Effector memory CD8-positive, alpha-beta T cell (primary cell): ENCODE results near the gene MZB1.
"Not testable (repeated sequence)": the region's sequence is repeated elsewhere in the genome, so short reads cannot be mapped to it uniquely, and the experiment has no call there.

Source experiments
- ATAC-seq: fragments of 150-1000 bp; cut with Tn5 transposase; replicated peaks from 2 replicates; pipeline ENCODE4 v1.10.0; 2021; ENCODE audit warnings: mild to moderate bottlenecking, moderate library complexity
- DNase-seq, 3 experiments: peaks; one replicate each; pipeline ENCODE4 v3.0.0; 2021
- H3K27ac Mint-ChIP-seq, 2 donors: one replicate each; pipeline ENCODE4 v1.8.0; 2022; ENCODE audit warnings: mild to moderate bottlenecking in 2 of 2, mixed read lengths in 2 of 2, moderate library complexity in 2 of 2
- H3K27me3 Mint-ChIP-seq, 2 donors: one replicate each; pipeline ENCODE4 v1.8.0; 2022; ENCODE audit warnings: mixed read lengths in 2 of 2
- H3K36me3 Mint-ChIP-seq: one replicate; pipeline ENCODE4 v1.8.0; 2022; ENCODE audit warnings: mild to moderate bottlenecking, moderate library complexity, mixed read lengths; ENCODE audit not compliant: insufficient read depth
- H3K4me1 Mint-ChIP-seq, 2 donors: one replicate each; pipeline ENCODE4 v1.8.0; 2022; ENCODE audit warnings: low read depth in 2 of 2, mixed read lengths in 2 of 2
- H3K4me3 Mint-ChIP-seq, 2 donors: one replicate each; pipeline ENCODE4 v1.8.0; 2022; ENCODE audit warnings: mild to moderate bottlenecking in 2 of 2, mixed read lengths in 2 of 2, moderate library complexity in 2 of 2
- H3K9me3 Mint-ChIP-seq, 2 donors: one replicate each; pipeline ENCODE4 v1.8.0; 2022; ENCODE audit warnings: mixed read lengths in 2 of 2

The MZB1 gene

GRCh38 chr5:139364466-139364865 is 25.2 kb downstream of the MZB1 start:
- Mint-ChIP-seq H3K4me3 (no peak overlapping the region), H3K36me3 (peaks cover 60% of the 10 kb centered on the region), H3K9me3 (no peaks in the 10 kb centered on the region), H3K27me3 (no peaks in the 10 kb centered on the region), H3K27ac (peak overlapping the region in 1 of 2 donors; percentile 60), H3K4me1 (peaks cover 8 to 10% of the 10 kb centered on the region in 2 donors)
- no peak for ATAC-seq
- no peak for DNase-seq

- no peak overlapping the region for H3K4me3 Mint-ChIP-seq
- DNase-seq: no peak
- no peaks in the 10 kb centered on the region for H3K9me3 Mint-ChIP-seq
- H3K27ac Mint-ChIP-seq: no peak overlapping the region
- no peak for ATAC-seq
- H3K36me3 Mint-ChIP-seq: peaks cover 57% of the 10 kb centered on the region
- H3K27me3 Mint-ChIP-seq: no peaks in the 10 kb centered on the region
- H3K4me1 Mint-ChIP-seq: peaks cover 8 to 10% of the 10 kb centered on the region in 2 donors
Observed at GRCh38 chr5:139363937-139364336, 25.8 kb downstream of the MZB1 start.

GRCh38 chr5:139361835-139362429 is 27.8 kb downstream of the MZB1 start:
- Mint-ChIP-seq H3K4me1 (peaks cover 16 to 21% of the 10 kb centered on the region in 2 donors), H3K36me3 (peaks cover 45% of the 10 kb centered on the region), H3K27me3 (no peaks in the 10 kb centered on the region), H3K9me3 (no peaks in the 10 kb centered on the region), H3K4me3 (no peak overlapping the region), H3K27ac (peak overlapping the region in 1 of 2 donors; percentile 63)
- ATAC-seq (no peak), DNase-seq (no peak)

GRCh38 chr5:139360384-139360783 is 29.3 kb downstream of the MZB1 start:
- Mint-ChIP-seq H3K4me1 (peaks cover 17 to 28% of the 10 kb centered on the region in 2 donors), H3K36me3 (peaks cover 35% of the 10 kb centered on the region), H3K4me3 (no peak overlapping the region), H3K27me3 (no peaks in the 10 kb centered on the region), H3K9me3 (no peaks in the 10 kb centered on the region), H3K27ac (peak overlapping the region in 1 of 2 donors; percentile 88)
- no peak for DNase-seq
- ATAC-seq: no peak

GRCh38 chr5:139358064-139358463 is 31.6 kb downstream of the MZB1 start:
- Mint-ChIP-seq H3K27ac (no peak overlapping the region), H3K36me3 (peaks cover 33% of the 10 kb centered on the region), H3K4me1 (peaks cover 23 to 39% of the 10 kb centered on the region in 2 donors)

GRCh38 chr5:139355900-139356299 is 33.8 kb downstream of the MZB1 start:
- not testable (repeated sequence) for H3K9me3 Mint-ChIP-seq, H3K4me3 Mint-ChIP-seq, H3K27ac Mint-ChIP-seq, H3K27me3 Mint-ChIP-seq, ATAC-seq, DNase-seq
- Mint-ChIP-seq H3K4me1 (peaks cover 27 to 42% of the 10 kb centered on the region in 2 donors), H3K36me3 (peaks cover 39% of the 10 kb centered on the region)

More at GRCh38 chr5:139358064-139358463, 31.6 kb downstream of the MZB1 start:
- DNase-seq (no peak), ATAC-seq (no peak)
- Mint-ChIP-seq H3K27me3 (no peaks in the 10 kb centered on the region), H3K9me3 (no peaks in the 10 kb centered on the region), H3K4me3 (no peak overlapping the region)

GRCh38 chr5:139354186-139354585 is 35.5 kb downstream of the MZB1 start:
- no peak for ATAC-seq
- H3K4me3 Mint-ChIP-seq: no peak overlapping the region
- H3K9me3 Mint-ChIP-seq: no peaks in the 10 kb centered on the region
- H3K36me3 Mint-ChIP-seq: peaks cover 50% of the 10 kb centered on the region
- peak overlapping the region; percentile 3 to 5 for H3K27ac Mint-ChIP-seq
- H3K4me1 Mint-ChIP-seq: peaks cover 27 to 39% of the 10 kb centered on the region in 2 donors
- no peaks in the 10 kb centered on the region for H3K27me3 Mint-ChIP-seq
- DNase-seq: no peak

GRCh38 chr5:139347863-139348262 is 41.9 kb downstream of the MZB1 start:
- not testable (repeated sequence) for H3K27ac Mint-ChIP-seq

GRCh38 chr5:139345442-139345841 is 44.3 kb downstream of the MZB1 start:
- H3K36me3 Mint-ChIP-seq: peaks cover 63% of the 10 kb centered on the region
- peak overlapping the region in 1 of 2 donors; percentile 1 for H3K4me3 Mint-ChIP-seq
- H3K4me1 Mint-ChIP-seq: peaks cover 53 to 67% of the 10 kb centered on the region in 2 donors
- ATAC-seq, DNase-seq, H3K9me3 Mint-ChIP-seq, H3K27me3 Mint-ChIP-seq: not testable (repeated sequence)
- H3K27ac Mint-ChIP-seq: peak overlapping the region in 1 of 2 donors; percentile 54

More at GRCh38 chr5:139347863-139348262, 41.9 kb downstream of the MZB1 start:
- H3K27me3 Mint-ChIP-seq, H3K4me3 Mint-ChIP-seq, ATAC-seq, H3K9me3 Mint-ChIP-seq, DNase-seq: not testable (repeated sequence)
- Mint-ChIP-seq H3K36me3 (peaks cover 60% of the 10 kb centered on the region), H3K4me1 (peaks cover 41 to 54% of the 10 kb centered on the region in 2 donors)

- Mint-ChIP-seq H3K4me1 (peaks cover 46 to 61% of the 10 kb centered on the region in 2 donors), H3K27ac (no peak overlapping the region), H3K4me3 (peak overlapping the region; percentile 90 to 93), H3K36me3 (peaks cover 52% of the 10 kb centered on the region), H3K9me3 (no peaks in the 10 kb centered on the region), H3K27me3 (no peaks in the 10 kb centered on the region)
- ATAC-seq: no peak
- DNase-seq: no peak
Observed at GRCh38 chr5:139344177-139344576, 45.5 kb downstream of the MZB1 start.

GRCh38 chr5:139343476-139343875 is 46.2 kb downstream of the MZB1 start:
- no peak for ATAC-seq
- peak overlapping the region in 1 of 2 donors; percentile 98 for H3K27ac Mint-ChIP-seq
- no peaks in the 10 kb centered on the region for H3K27me3 Mint-ChIP-seq
- no peak for DNase-seq
- H3K4me3 Mint-ChIP-seq: peak overlapping the region; percentile 90 to 93
- H3K9me3 Mint-ChIP-seq: no peaks in the 10 kb centered on the region
- peaks cover 40 to 55% of the 10 kb centered on the region in 2 donors for H3K4me1 Mint-ChIP-seq
- H3K36me3 Mint-ChIP-seq: peaks cover 45% of the 10 kb centered on the region

GRCh38 chr5:139342423-139342723 is 47.3 kb downstream of the MZB1 start:
- H3K9me3 Mint-ChIP-seq: no peaks in the 10 kb centered on the region
- peak overlapping the region; percentile 90 to 93 for H3K4me3 Mint-ChIP-seq
- peak; percentile 68 for ATAC-seq
- DNase-seq: peak in 2 of 3 experiments; percentile 74 to 78
- peaks cover 36% of the 10 kb centered on the region for H3K36me3 Mint-ChIP-seq
- no peaks in the 10 kb centered on the region for H3K27me3 Mint-ChIP-seq
- peak overlapping the region; percentile 98 for H3K27ac Mint-ChIP-seq
- H3K4me1 Mint-ChIP-seq: peaks cover 40 to 49% of the 10 kb centered on the region in 2 donors

GRCh38 chr5:139341689-139342422 is 47.9 kb downstream of the MZB1 start, which contains the start of gene PAIP2:
TSS of gene PAIP2 (plus strand) at chr5:139341854. CDS start at chr5:139363785, 21,931 bp downstream.
- peak; percentile 97 for DNase-seq
- ATAC-seq: peak; percentile 87
- Mint-ChIP-seq H3K36me3 (peaks cover 34% of the 10 kb centered on the region), H3K27ac (peak within 1 kb of the TSS; percentile 98), H3K9me3 (no peaks in the 10 kb centered on the region), H3K4me1 (peaks cover 39 to 47% of the 10 kb centered on the region in 2 donors), H3K27me3 (no peaks in the 10 kb centered on the region), H3K4me3 (peak within 1 kb of the TSS; percentile 90 to 93)
